ENCODE measurements around the gene GNPNAT1.

Gene GNPNAT1

DNA sequence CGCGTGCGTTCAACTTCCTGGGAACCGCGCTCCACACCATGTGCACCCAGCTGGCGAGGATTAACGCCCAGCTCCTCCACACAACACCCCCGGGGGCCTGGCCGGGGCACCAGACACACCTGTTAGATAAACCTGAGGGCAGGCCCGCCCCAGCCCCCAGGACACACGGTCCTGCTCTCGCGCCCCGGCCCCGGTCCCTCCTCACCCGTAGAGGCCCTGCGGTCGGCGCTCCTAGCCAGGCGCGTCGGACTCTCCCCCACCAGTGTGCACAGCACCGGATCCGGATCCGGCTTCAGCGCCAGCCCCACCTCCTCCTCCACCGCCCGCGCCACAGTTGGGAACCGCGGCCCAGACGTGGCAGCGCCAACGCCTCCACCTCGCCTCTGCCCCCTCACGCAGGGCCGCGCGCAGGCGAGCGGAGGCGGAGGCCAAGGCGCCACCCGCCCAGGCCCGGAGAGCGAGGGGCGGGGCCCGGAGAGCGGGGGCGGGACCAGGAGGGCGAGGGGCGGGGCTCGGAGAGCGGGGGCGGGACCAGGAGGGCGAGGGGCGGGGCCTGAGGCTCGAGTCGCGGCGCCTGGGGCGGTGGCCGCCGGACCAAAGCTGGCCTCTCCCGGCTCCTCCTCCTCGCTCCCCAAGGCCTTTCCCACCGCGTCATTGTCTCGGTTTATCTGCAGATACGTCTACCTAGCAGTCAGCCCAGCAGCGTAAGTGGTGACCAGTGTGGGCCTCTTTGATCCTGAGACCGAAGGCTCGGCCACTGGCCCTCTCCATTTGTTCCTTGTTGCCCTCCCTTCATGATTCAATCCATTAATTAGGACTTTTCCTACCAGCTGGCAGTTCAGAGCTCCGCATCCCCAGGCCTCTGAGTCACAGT, at the start of gene GNPNAT1:
TSS of gene GNPNAT1 (minus strand) at position 385 of the 874 bp plus-strand sequence. CDS start 6,957 bp downstream, outside the sequence.
- peak; percentile 82 for DNase-seq (ENCODE audit: low spot score)

DNA sequence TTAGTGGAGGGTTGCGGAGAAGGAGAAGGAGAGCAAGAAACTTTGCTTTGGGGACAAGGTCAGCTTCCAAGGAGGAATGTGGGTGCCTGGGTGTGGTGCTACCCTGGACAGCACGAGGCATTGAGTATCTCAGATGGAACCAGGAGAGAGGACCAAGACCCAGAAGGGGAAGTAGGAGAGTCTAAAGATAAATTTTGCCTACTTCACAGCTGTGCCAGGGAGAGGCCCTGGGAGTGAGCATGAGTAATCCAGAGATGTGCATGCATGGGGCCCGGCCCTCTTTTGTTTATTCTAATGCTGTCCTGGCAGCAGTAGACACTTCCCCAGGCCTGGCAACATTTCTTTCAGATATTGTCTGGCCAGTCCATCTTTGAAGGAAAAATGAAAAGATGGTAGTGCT, 49.5 kb upstream of the GNPNAT1 start:
- peak; percentile 55 for DNase-seq (ENCODE audit: low spot score)

DNA sequence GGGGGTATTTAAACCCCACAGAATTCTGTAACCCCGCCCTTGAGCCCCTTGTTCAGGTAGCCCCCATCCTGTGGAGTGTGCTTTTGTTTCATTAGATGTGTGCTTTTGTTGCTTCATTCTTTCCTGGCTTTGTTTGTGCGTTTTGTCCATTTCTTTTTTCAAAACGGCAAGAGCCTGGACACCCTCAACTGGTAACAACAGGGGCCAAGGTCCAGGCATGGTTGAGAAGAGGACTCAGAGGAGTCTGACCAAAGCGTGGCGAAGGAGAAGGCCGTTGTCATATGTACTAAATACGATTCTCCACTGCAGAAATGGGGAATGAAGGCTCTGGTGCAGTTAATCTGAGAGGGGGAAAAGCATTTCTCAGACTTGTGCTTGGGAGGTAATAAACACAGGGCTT, 46.0 kb upstream of the GNPNAT1 start:
- no peak for DNase-seq (ENCODE audit: low spot score)

DNA sequence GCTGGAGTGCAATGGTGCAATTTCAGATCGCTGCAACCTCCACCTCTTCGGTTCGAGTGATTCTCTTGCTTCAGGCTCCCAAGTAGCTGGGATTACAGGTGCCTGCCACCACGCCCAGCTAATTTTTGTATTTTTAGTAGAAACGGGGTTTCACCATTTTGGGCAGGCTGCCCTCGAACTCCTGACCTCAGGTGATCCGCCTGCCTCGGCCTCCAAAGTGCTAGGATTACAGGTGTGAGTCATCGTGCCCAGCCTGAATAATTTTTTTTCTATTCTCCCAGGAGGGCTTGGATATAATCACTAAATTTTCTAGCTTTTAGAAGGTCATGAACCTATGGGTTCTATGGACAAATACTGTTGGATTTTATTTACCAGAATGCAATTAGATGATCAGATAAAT, 44.7 kb upstream of the GNPNAT1 start:
- DNase-seq (ENCODE audit: low spot score), result no peak

DNA sequence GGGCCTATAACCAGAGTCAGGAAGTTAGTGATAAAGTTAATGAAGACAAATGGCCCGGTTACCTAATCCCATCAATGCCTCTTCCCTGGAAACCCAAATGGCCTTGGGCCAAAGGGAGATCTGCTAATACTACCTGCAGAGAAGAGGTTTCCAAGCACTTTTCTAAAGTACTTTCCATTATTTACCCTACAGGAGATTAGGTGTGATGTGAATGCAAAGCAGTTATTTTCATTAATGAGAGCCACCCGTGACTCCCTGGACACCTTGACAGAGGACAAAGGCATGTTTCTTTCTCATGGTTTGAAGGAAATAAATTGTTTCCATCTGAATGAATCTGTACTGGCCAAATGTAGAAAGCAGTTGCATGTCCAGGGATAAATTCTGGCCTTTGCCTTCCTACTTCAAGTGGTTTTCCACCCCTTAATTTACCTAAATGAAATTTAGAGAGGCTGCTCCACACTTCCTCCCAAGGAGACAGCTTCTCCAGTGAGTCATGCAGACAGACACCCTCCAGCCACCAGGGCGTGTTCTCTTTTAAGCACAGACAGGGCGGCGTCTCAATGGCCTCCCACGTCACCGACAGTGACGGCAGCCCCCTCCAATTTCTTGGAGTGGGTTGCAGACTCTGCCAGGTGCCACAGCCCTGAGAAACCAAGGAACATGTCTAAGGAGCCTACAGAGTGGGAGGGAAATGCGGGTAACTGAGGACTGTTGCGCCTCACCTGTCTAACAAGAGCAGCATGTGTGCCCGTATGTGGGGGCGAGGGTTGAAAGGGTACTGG, 43.9 kb upstream of the GNPNAT1 start:
- no peak for DNase-seq (ENCODE audit: low spot score)

DNA sequence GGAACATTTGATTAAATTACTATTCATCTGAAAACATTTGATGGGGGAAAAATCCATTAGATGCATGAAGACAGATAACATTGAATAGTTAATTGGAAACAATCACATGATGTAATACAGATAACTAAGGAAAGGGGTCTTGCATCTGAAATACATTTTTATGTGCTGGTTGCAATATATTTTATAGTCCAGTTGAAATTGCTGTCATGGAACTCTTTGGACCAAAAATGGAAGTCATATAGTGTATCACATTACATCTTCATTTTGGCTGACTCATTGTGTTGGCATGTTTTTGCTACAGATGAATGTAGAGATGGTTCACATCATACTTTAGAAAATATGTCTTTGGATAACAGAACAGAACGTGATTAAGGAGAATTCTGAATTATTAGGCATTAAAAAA, 43.0 kb upstream of the GNPNAT1 start:
- DNase-seq (ENCODE audit: low spot score), result no peak

DNA sequence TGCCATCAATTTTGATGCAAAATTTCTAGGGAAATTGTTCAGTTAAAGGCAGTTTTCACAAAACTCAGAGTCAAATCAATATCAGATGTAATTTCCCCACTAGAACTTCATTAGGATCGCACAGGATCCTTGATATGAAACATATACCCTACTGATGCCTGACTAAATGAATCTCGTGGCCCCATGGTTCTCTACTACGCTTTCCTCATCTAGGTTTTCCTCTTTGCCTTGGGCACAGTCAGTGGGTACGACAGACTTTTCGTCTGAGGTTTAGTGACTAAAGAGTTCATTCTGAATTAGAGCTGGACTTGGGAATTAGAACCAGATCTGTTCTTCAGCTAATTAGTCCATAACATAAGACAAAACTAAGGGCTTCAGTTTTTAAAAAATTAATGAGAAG, 42.5 kb upstream of the GNPNAT1 start:
- no peak for DNase-seq (ENCODE audit: low spot score)

DNA sequence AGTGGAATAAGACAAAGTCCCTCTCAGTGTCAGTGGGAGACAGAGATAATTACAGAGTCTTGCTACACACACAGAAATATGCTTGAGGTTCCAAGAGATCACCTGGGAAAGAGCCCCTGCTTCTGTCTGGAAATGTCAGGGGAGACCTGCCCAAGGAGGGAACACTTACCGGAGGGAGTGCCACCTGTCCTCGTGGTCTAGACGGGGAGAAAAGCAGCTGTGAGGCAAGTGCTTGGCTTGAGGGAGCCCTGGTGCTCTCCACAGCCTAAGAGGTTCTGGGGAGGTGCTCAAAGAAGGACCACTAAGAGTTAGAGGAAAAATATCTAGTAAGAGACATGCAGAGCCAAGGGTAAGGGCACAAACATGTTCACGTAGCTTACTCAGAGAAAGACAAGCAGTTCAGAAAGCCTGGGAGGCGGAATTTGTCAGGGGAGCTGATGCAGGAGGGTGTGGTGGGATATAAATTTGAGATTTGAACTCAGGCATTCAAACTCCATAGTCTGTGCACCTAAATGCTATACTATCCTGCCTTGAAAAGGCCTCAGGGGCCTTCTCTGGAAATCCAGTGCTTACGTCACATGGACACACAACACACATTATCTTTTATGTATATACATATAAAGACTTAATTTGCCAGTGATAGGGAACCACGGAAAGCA, 38.2 kb upstream of the GNPNAT1 start:
- no peak for DNase-seq (ENCODE audit: low spot score)

DNA sequence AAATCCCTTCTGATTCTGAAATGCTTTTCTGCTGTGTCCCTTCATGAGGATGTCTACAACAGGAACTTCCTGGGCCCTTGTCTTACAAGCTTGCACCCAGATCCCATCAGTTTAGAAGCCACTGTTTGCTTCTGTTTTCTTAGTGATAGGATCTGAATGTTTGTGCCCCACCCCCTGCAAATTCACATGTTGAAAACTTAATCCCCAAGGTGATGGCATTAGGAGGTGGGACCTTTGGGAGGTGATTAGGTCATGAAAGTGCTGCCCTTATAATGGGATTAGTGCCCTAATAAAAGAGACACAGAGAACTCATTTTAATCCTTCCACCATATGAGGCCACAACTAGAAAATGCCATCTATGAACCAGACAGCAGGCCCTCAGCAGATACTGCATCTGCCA, 36.0 kb upstream of the GNPNAT1 start:
- DNase-seq (ENCODE audit: low spot score), result no peak

DNA sequence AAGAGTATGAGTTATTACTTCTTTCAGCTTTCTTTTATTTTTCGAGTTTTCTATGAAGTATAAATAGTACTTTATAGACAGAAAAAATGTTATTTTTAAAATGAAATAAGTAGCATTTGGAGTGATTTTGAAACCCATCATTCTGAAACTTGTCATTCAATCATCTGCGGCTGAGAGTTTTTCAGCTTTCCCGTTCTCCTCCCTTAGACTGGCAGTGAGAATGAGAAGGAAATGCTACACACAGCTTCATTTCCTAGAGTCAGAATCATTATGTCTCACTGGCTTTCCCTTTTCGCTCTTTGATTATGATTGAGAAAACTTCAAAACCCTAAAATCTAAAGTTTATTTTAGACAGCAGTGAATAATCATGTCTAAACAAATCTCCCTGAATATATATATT, 33.7 kb upstream of the GNPNAT1 start:
- DNase-seq (ENCODE audit: low spot score), result no peak

DNA sequence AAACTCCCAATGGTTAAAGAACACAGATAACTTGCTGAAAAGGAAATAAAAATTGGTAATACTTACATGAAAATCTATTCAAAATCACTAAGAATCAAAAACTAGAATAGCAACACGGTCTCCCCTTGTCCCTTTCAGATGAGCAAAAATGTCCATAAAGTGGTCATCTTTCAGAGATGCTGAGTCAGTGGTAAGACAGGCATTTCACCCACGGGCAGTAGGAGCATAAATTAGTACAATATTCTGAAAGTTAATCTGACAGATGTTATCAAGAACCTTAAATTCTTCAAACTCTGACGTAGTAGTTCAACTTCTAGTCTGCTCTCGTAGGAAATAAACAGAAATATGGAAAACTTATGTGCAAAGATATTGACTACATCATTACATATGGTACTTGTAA, 33.1 kb upstream of the GNPNAT1 start:
- no peak for DNase-seq (ENCODE audit: low spot score)

DNA sequence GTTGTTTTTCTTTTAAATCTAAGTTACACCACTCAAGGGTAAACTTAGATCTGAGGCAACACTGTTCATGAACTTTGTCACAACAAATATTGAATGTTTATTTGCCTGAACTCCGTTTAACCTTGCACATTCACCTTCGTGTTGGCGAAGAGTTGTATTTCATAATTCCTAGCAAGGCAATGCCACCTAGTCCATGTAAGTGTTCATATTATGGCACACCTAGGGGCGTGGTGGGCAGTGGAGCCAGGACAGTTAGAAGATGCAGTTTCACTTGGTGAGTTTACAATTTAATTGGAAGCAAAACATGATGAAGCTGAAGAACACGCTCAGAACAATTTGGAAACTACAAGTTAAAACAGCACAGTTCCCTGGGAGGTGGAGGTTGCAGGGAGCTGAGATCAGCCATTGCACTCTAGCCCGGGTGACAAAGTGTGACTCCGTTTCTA, 30.4 kb upstream of the GNPNAT1 start:
- DNase-seq (ENCODE audit: low spot score), result no peak

DNA sequence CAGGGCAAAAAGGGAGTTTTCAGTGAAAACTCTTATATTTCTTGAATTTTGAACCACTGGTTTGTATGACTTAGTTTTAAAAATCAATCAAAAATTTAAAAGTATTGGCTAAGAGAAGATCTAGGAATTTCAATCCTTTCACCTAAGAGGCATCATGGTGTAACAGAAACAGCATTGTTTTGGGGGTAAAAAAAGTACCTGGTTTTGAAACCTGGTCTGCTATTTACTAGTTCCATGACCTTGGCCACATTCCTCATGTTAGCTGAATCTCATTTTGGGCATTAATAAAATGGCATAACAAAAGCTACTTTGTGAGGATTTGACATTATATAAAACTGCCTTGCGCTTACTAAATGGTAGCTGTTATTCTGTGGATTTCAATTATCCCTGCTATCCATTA, 16.7 kb upstream of the GNPNAT1 start:
- DNase-seq (ENCODE audit: low spot score), result no peak

DNA sequence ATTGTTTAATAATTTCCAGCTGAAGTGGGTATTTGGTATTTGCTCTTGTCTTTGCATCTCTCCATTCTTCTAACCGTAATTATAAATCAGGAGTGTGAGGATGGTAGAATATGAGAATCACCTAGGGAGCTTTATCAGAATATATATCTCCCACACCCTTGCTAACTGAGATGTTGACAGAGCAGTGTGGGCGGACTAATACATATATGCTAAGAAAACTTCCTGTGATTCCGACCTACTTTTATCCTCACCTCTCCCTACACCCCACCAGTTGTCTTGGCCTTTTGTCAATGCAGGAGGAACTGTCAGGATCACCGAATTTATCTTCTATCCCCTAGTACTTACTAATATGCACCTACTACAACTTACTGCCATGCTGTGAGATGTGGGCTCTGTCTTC, 14.7 kb upstream of the GNPNAT1 start:
- DNase-seq (ENCODE audit: low spot score), result no peak

DNA sequence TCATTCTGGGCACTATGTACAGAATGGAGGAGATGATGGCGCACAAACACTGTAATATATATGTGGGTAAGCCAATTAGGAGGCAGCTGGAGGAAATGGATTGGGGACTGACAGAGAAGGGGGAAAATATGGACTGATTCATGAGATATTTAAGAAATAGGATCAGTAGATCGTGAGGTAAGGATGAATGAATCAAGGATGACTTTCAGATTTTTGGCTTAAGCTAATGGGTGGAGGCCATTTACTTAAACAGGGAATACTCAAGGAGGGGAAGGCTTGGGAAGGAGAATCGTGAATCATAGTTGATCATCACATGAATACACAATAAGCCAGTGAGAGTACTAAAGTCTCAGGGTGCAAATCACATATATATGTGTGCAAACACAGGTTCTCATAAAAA, 11.2 kb upstream of the GNPNAT1 start:
- DNase-seq (ENCODE audit: low spot score), result no peak

DNA sequence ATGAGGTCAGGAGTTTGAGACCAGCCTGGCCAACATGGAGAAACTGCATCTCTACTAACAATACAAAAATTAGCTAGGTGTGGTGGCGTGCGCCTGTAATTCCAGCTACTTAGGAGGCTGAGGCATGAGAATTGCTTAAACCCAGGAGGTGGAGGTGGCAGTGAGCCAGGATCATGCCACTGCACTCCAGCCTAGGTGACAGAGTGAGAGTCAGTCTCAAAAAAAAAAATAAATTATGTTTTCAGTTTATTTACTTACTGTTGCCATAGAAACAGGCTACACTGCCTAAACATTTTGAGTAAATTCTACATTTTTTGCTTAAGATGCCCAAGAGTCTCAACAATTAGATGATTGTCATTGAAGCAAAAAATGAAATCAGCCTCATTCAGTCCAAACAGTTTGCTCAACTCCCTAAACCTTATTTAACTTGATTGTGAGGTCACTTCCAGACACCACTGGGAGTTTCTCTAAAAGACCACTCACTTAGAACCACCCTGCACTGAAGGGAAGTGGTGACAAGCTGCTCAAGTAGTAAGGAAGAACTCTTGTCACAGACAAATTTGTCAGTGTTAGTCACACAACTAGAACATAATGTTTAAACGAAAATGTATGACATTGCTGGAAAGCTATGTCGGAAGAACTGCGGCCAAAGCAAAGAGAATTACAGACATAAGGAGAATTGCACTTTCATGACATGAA, 9.8 kb upstream of the GNPNAT1 start:
- no peak for DNase-seq (ENCODE audit: low spot score)

DNA sequence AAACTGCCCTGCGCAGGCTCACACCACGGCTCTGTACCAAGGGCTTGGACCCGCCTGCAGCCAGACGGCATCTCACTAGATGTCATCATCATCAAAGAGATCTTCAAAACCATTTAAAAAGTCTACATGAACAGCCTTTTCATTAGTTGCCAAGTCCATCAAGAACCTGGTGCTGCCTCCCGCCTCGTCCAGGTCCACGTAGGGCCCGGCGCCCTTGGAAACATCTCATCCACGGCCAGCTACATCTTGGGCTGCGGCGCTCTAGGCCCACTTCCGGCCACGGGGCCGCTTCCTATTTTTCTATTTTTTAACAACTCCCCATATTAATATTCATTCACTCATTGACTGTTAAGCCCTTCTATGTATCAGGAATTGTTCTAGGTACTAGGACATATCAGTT, 7.4 kb upstream of the GNPNAT1 start:
- DNase-seq (ENCODE audit: low spot score), result no peak

DNA sequence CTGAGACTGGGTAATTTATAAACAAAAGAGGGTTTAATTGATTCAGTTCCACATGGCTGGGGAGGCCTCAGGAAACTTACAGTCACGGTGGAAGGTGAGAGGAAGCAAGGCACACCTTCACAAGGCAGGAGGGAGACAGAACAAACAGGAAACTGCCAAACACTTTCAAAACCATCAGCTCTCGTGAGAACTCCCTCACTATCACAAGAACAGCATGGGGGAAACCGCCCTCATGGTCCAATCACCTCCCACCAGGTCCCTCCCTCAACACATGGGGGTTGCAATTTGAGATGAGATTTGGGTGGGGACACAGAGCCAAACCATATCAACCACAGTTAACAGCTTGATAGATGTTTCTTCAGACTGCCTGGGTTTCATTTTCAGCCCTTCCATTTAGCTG, 6.2 kb upstream of the GNPNAT1 start:
- DNase-seq (ENCODE audit: low spot score), result no peak

DNA sequence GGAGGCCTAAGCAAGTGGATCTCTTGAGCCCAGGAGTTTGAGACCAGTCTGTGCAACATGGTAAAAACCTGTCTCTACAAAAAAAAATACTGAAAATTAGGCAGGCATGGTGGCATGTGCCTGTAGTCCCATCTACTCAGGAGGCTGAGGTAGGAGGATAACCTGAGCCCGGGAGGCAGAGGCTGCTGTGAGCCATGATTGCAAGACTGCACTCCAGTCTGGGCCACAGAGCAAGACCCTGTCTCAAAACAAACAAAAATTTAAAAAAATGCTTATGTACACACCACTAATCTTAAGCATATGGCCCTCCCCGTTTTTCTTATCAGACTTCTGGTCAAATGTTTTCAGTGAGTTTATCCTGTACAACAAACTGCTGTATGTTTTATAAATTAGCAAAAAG, 1.7 kb upstream of the GNPNAT1 start:
- DNase-seq (ENCODE audit: low spot score), result no peak

DNA sequence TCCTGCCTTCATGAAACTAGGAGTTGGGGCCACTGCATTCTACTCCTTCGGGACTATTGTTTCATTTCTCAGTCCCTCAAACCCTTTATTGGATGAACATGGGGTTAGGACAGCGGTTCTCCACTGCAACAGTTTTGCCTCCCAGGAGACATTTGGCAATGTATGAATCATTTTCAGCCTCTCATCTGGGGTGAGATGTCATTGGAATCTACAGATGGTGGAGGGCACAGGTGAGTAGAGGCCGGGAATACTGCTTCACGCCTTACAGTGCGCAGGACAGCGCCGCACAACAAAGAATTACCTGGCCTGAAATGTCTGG, 649 bp upstream of the GNPNAT1 start:
- DNase-seq (ENCODE audit: low spot score), result no peak

DNA sequence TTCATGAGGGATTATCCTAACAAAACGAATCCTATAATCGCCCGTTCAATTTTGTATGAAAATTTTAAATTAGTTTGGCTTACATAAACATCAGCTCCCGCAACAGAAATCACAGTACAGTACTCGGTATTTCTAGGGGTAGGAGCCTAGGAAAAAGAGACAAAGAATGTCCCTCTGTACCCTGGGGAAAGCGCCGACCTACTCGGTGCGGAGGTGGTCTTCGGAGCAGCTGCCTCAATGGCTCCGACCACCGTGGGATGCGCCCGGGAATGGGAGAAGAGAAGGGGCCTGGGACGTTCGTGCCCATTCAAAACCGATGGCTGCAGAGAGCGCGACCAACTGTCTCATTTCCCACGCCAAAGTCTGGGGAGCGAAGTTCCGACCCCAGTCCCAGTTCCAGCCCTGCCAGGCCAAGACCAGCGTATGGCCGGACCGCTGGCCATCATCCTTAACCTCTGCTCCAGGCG, 618 bp downstream of the GNPNAT1 start:
- DNase-seq (ENCODE audit: low spot score), result no peak

Measured in pons (tissue), 1 donor.